GM21576 (cell line): ENCODE data around the gene P2RY12.

Experiments
- ATAC-seq: cut with Tn5 transposase; IDR thresholded peaks from one replicate; pipeline ENCODE4 v1.9.1; 2021; ENCODE audit warnings: mild to moderate bottlenecking, moderate library complexity; ENCODE audit not compliant: unreplicated experiment

The P2RY12 gene

DNA sequence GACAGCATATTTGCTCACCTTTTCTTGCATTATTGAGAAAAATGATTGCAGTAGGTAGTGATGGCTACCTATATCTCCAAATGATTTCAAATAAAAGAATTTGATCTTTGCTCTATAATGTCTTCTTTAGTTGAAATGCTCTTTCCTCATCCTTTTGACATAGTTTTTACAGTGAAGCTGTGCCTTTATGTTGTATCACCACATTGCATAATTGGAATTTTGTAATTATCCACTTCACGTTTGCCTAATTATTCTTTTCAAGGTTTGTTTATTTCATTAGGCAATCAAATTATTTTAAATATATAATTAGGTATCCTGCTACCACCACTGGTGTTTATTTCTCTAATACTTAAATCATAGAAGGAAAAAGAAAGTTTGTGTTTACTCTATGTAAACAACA is 33.9 kb downstream of the P2RY12 start:
- no peak for ATAC-seq

DNA sequence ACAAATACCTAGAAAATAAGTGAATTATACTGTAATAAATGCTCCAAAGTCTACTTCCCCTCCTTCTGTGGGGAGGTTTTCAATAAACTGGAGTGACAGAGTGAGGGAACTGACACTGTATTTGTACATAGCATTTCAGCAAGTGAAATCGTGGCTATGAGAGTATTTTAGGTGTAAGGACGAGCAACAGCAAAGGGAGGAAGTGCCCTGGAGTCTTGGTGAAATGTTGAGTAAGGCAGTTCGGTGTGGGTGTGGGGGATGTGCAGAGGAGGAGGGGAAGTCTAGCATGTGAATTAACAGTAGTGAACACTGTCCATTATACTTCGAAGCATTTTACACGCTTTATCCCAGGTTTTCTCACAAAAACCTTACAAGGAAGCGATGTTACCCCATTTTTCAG is 37.1 kb downstream of the P2RY12 start:
- ATAC-seq: no peak

DNA sequence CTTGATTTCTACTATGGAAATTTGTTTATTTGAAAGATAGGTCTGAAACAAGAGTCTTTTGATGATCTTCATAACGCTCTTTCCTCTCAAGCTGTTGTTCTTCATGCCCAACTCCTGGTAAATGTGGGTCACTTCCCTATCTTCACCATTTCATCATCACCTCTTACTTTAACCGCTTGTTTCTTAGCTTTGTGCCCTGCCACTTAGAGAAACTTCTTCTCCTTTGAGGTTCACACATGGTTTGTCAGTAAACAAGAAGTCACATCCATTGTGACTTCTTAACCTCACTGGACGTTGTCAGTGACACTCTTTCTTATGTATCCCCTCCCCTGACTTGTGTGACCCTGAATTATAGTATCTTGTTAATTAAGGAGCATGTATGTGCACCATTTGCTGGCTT is 38.3 kb downstream of the P2RY12 start:
- no peak for ATAC-seq

DNA sequence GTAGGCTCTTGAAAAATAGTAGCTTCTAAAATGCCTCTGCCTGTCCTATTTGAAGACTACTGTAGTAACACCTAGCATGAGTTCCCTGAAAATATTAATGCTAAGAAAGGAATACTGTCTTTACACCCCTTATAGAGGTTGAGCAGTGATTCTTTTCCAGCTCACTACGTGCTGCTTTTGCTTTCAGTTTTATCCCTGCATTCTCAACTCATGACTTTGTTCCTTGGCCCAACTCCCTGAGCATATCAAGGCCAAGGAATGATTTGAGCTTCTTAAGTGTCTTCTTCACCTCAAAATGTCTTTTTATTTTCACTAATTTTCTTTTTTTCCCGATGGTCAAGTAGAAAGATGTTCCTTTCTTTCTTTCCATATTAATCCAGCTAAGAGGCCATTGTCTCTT is 38.7 kb downstream of the P2RY12 start:
- ATAC-seq: no peak

DNA sequence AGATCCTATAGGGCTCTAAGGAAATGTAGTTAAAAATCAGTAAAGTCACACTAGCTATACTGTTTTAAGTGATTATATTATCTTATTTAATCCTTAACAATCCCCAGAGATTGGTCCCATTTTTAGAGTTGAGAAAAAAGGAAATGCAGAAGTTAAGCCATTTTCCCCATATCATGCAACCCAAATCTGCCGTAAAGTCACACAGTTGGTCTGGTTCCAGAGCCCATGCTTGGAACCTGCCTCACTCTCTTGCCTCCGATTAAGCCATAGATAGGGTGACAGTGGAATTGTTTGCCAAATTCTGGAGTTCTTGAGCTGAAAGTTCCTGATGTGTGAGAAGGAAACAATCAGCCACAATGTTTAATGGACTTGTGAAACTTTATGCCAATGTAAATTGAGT is 52.9 kb downstream of the P2RY12 start:
- no peak for ATAC-seq

DNA sequence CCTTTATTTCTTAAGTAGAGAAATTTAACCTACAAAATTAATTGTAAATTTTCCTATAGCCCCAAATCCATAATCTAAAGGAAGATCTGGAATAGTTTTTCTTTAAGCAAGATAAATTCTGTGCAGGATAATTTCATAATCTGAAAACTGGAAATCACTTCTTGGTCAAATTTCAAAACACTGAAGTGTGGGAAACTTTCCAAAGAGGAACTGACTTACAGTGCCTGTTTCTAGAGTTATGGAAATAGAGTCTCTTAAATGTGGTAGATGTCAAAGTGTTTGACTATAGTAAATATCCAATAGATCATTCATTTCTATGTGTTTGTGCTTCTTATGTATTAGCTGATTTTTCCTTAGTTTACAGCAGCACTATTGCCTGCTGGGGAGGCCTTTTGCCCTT is 53.7 kb downstream of the P2RY12 start:
- ATAC-seq: no peak

DNA sequence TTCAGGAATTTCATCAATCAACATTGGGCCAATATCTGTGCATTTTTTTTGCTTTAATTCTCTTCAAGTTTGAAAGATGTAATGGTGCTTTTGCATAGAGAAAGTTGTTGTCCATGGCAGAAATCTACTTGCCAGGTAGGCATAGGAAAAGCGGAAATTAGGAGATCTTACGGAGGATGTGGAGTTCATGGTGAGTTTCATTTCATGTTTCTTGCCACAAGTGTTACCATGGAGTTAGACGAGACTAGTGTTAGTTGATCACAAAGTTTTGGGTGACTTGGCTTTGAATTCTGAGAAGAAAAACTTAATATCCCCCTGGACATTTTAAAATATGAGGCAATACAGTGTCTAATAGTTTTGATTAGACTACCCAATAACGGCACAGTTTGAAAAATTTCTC is 54.2 kb downstream of the P2RY12 start:
- no peak for ATAC-seq

DNA sequence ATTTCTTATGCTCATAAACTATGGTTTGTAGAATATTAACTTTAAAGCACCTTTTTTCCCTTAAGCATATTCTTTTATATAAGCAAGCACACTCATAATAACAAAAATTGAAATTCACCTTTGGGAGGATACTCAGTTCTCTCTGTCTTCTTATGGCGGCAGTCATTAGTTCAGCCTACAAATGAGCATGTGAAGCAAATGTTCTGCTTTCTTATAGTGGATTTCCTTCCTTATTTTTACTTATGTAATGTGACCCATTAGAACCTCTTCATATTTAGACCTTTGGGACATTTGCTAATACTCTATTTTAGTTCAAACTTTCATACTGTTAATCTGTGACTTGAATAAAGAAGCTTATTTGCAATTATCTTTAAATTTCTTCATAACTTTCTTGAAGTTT is 55.2 kb downstream of the P2RY12 start, which contains the start of gene P2RY13:
Gene P2RY13 (minus strand): TSS at position 187 of the 400 bp plus-strand sequence. CDS start 21 bp downstream, at position 166.
- ATAC-seq: no peak

DNA sequence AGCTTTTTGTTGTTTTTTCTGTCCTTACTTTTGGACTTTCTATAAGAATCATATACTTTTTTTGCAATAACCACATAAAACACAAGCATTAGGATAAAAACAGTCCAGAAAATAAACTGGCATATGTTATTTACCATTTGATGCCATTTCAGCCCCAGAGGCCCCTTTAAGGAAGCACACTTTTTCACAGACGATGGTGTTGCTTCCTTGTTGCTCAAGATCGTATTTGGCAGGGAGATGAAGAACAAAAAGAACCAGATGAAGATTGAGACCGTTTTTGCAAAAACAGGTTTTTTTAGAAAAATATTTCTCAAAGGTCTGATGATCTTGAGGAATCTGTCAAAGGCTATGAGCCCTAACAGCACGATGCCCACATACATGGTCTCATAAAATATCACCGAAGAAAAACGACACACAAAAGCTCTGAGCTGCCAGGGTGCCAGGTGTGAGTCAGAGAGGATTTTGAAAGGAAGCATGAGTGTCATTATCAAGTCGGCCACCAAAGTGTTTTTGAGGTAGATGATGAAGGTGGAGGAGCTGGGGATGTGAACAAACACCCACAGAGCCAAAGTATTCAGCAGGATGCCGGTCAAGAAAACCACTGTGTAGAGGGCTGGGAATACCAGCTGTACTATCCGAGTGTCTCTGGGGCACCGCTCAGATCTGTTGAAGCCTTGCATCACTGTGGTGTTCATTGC is 56.1 kb downstream of the P2RY12 start:
- no peak for ATAC-seq

DNA sequence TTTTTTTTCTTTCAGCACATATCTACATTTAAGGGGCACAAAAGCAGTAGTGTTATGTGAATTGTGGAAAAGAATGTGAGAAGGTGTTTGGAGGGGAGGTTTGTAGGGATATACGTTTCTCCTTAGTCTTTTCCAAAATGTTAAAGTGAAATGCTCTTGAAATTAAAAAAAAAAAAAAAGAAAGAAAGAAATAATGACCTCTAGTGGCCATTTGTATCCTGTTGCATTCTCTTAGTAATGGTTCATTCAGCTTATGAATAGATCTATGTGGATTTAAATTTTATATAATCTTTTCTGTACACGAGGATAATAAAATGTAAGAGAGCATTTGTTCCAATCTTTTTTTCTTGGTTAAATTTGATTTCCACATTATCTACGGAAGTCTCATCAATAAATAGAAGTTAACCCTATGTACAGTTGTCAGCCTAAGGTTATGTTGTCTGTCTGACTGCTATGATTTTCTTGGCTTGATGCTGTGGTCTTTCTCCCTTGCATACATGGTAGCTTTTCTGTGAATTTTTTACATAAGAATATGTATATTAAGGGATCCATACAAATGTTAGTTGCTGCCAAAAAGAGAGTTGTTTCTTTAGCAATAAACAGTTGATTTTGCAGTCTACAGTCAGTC is 56.9 kb downstream of the P2RY12 start:
- no peak for ATAC-seq

DNA sequence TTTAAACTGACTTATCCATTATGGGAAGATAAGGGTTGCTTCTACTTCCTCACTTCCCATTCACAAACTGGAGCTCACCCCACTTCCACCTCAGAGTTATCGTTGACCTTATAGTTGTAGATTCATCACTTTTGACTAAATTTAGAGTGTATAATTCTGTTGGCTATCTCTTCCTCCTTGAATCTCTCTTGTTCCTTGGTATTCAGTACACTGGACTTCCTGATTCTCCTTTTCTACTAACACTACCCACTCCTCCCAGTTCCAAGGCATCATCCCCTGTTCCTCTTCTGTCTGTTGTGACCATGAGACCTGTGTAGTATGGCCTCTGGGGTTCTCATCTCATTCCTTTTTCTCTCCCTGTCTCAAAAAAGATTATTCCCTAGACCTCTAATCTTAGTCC is 62.0 kb downstream of the P2RY12 start:
- no peak for ATAC-seq

DNA sequence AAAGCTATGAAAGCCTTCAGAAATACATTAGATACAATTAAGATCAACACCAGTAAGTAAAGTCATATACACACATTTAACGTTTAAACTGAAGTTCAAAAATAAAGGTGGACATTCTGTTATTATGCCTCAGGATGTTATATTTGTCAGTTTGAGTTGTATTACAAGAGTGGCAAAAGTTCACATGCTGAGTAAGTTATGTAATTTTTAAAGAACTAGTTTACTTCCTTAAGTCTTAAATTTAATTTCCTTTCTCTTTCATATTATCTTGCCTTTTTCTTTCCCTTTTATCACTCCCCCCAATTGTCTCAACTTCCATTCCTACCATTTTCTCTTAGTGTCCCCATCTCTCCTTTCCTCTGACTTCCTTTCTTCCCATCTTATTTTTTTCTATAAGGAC is 63.0 kb downstream of the P2RY12 start:
- ATAC-seq: no peak

DNA sequence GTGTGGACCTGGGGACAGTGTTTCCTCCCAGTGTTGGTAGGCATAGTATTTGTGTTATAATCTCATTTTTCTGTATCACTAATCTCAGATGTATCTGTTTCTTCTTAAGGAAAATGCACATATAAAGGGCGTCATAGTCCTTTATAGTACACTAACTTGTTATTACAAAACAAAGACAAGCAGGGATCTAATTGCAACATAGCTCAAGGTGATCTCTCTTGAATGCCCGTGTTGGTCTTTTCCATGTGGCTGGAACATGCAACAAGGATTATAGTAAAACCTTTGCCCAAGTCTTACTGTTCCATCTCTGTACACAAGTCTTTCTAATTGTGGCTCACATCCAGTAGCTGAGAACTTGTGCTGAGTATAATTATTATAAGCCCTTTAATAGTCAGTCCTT is 64.4 kb downstream of the P2RY12 start:
- ATAC-seq: no peak

DNA sequence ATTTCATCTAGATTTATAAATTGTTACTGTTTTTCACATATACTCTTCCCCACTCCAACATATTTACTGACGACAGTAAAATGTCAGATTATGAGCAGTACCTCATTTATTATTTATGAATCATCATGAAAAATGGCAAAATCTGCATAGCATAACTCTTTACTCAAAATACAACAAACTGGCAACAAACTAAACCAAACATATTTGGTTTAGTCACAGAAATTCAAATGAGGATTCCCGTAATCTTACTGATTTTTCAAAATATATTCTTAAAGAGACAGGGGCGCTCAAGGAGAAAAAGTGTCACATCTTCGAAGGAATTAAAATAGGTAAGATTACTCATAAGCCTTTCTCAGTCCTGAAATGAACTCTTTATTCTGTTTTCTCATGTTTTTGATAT is 64.9 kb downstream of the P2RY12 start:
- no peak for ATAC-seq

DNA sequence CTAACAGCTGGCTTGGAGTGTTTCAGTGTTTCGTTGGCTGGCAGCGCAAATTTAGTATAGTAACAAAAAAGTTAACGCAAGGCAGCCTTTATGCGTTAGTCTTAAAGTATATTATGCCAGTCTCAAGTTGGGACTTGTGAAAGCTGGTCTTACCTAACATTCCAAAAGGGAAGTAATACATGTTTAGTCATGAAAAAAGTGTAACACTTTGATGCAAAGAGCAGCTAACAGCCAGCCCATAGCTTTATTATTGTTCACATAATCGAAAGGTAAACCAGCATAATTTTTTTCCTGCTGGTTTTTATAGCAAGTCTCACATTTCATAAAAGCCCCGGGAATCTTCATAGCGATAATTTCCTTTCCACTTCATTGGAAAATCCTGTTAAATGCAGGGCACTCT is 65.6 kb downstream of the P2RY12 start:
- no peak for ATAC-seq

DNA sequence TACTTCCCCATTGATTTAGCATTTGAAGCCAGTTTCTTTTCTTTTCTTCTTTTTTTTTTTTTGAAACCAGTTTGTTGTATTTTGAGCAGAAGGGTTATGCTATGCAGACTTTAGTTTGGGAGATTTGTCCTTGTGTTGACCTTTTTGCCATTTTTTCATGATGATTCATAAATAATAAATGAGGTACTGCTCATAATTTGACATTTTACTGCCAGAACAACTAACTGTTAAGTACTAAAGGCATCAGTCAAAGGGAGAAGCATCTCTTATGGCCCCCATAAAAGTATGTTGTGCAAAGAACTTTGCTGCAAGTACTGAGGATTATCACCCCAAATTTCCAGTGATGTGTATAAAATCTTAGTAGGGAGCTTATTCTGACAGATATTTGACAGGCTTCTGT is 66.2 kb downstream of the P2RY12 start:
- ATAC-seq: no peak

DNA sequence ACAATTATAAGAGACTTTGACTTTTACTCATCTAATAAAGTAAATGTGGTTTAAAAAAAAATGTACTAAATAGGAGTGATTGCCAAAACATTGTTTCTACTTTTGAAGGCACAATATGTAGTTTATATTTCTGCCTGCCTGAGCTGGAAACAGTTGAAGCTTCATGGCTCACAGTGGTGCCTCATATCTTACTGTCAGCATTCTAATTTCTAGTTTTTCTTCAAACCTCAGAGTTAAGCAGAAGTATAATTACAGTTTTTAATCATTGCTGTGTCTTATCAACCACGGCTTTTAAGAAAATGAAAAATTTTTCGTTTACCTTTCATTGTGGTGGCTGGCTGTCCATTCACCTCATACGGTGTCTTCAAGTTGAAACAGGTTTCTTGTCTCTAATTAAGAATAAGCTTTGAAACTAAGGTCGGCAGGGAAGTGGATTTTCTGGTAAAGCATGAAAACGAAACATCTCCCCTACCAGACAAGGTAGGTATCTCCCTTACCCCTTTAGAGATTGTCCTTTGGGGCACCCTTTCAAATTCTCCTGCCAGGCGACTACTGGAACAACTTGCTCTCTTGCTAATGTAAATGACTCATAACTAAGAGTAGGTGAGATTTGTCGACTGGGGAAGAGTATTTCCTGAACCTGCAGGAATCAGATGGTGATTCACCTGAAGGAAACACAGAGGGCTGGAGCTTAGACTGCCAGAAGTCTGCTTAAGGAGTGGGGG is 68.1 kb downstream of the P2RY12 start, which contains the start of gene GPR87:
Gene GPR87 (minus strand): TSS at position 554 of the 725 bp plus-strand sequence. CDS start 16,720 bp downstream, outside the sequence.
- ATAC-seq: no peak

DNA sequence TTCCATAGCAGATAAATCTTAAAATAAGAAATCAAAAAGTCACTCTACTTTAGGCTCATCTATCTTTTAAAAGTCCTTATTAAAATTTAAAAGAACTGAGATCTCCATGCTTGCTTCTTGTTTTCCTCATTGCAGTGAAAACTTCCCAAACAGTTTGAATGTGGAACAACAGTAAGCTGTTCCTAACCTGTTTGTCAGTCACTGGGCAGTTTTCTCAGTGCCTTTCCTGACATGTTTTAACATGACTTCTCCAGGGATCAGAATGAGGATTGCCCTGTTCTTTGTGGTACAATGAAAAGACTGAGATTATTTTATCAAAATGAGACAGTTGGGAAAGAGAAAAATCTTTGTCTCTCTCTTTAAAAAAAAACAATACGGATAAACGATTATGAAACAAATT is 68.7 kb downstream of the P2RY12 start:
- no peak for ATAC-seq

DNA sequence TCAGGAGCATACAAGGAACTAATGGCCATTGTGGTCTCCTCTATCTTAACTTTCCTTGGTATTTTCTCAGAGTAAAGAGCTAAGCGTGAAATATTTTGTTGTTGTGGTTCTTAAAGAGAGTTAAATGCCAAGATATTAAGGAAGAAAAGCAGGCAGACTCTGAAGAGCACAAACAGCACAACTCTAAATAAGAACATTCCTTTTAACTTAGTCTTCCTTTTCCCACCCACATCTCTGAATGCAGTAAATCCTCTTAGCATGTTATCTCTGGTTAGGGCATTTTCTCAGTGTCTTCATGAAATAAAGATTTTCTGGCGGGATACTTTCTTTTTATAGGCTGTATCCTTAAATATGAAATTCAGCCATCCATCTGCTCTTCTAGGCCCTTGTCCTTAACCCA is 69.4 kb downstream of the P2RY12 start:
- ATAC-seq: no peak

DNA sequence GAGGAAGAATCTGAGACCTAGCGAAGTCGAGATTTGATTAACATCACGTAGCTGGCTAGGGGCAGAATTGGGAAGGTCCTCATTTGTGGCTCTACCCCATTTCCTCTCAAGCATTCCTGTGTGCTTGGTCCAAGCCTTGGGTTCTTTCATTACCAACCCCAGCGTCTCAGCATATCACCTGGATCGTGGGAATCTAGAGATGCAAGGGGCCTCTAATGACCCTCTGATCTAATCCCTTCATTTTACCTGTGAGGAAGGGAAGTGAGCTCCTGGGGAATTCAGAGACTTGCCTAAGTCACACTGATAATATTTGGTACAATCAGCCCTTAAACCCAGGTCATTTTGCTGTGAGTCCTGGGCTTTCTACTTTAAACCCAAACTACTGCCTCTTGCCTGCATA is 70.0 kb downstream of the P2RY12 start:
- no peak for ATAC-seq

DNA sequence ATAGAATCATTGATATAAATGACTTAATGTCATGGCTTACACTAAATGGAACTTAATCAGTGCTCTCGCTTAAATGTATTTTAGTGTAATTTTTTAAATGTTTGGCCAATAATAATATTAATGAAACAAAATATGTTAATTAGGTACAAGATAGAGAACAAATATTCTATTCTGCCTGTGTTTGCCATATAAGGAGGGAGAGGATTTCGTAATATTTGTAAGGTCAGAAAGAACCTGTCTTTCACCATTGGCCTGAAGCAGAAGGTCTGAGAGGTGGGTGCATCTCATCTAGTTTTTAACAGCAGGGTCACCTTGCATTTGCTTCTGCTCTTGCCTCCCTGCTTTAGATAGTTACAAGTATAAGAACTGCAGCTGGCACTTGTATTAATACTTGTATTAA is 70.4 kb downstream of the P2RY12 start:
- no peak for ATAC-seq

DNA sequence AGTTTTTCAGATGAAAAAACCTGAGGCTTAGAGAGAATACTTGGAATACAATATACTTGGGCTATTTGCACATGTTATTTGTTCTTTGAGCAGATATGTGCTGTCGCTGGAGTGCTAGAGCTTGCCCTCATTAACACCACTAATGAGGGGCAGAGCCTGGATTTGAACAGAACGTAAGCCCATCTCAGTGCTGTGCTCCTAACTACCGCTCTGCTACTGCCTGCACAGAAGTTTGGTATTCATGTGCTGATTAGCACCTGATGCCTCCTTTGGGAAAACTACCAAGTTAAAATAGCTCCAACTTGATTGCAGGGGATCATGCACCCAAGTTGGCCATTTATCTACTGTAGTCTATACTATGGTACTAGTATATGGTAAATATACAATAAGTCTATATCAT is 71.6 kb downstream of the P2RY12 start:
- no peak for ATAC-seq
